Measurements from ENCODE around the gene GAB2. TPM values are rescaled to one million over a fixed set of nuclear protein-coding genes. Genes with fewer than 3 reads are reported as not detected.
"Not testable (repeated sequence)": the region's sequence is repeated elsewhere in the genome, so short reads cannot be mapped to it uniquely, and the experiment has no call there.

Gene GAB2
- total and polyA plus RNA-seq, 8 donors = 18.8 to 59.6 (median 19.7) TPM

DNA sequence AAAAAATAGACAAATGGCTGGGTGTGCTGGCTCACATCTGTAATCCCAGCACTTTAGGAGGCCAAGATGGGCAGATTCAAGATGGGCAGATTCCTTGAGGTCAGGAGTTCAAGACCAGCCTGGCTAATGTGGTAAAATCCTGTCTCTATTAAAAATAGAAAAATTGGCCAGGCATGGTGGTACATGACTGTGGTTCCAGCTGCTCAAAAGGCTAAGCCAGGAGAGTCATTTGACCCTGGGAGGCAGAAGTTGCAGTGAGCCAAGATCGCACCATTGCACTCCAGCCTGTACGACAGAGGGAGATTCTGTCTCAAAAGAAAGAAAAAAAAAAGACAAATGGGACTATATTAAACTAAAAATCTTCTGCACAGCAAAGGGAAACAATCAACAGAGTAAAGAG is 173.5 kb downstream of the GAB2 start:
- Histone ChIP-seq H3K27ac (no peak overlapping the region), H3K4me1 (peaks cover 0 to 11% of the 10 kb centered on the region in 2 donors), H3K4me3 (no peak overlapping the region), H3K27me3 (no peaks in the 10 kb centered on the region), H3K9me3 (peaks cover 0 to 7% of the 10 kb centered on the region in 2 donors), H3K36me3 (peaks cover 0 to 15% of the 10 kb centered on the region in 2 donors)
- intact Hi-C loops (cut with DNase I) = no loop called here
- TF ChIP-seq, protein P1, sequence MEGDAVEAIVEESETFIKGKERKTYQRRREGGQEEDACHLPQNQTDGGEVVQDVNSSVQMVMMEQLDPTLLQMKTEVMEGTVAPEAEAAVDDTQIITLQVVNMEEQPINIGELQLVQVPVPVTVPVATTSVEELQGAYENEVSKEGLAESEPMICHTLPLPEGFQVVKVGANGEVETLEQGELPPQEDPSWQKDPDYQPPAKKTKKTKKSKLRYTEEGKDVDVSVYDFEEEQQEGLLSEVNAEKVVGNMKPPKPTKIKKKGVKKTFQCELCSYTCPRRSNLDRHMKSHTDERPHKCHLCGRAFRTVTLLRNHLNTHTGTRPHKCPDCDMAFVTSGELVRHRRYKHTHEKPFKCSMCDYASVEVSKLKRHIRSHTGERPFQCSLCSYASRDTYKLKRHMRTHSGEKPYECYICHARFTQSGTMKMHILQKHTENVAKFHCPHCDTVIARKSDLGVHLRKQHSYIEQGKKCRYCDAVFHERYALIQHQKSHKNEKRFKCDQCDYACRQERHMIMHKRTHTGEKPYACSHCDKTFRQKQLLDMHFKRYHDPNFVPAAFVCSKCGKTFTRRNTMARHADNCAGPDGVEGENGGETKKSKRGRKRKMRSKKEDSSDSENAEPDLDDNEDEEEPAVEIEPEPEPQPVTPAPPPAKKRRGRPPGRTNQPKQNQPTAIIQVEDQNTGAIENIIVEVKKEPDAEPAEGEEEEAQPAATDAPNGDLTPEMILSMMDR (IDR thresholded peaks at IDR 0.05) = no peak
- ATAC-seq (no peak), DNase-seq (no peak)

DNA sequence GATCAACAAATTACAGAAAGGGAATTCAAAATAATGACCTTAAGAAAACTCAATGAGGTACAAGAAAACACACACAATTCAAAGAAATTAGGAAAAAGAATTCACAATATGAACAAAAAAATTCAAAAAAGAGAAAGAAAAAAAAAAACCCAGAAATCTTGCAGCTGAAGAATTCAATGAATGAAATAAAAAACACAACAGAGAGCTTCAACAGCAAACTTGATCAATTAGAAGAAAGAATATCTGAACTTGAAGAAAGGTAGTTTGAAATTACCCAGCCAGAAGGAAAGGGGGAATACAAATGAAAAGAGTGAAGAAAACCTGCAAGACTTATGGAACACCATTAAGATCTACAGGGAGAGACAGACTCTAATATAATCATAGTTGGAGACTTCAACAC is 176.1 kb downstream of the GAB2 start:
- ATAC-seq (no peak), DNase-seq (no peak)
- Histone ChIP-seq H3K27me3 (no peaks in the 10 kb centered on the region), H3K4me1 (peaks cover 0 to 11% of the 10 kb centered on the region in 2 donors), H3K36me3 (peaks cover 0 to 5% of the 10 kb centered on the region in 2 donors), H3K27ac (no peak overlapping the region), H3K4me3 (no peak overlapping the region), H3K9me3 (peaks cover 0 to 7% of the 10 kb centered on the region in 2 donors)
- intact Hi-C loops (cut with DNase I) = no loop called here
- TF ChIP-seq, protein P1 (IDR thresholded peaks at IDR 0.05) = no peak

DNA sequence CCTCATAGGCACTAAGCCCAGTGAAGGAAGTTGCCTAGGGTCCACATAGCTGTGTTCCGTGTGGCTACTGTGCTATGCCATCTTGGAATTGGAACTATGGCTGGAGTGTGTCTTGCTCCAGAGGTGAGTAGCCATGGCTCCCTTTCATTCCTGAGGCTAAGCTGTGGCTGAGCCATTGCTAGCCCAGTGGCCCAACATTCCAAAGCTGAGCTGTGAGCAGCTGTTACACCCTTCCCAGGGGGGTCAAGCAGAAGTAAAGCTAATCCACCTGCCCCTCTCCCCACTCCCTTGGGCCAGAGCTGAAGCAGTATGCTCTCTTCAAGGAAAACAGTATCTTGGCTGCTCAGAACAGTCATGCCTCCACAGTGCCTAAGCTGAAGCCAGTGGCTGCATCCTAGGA is 177.8 kb downstream of the GAB2 start:
- H3K36me3 ChIP-seq = no peaks in the 10 kb centered on the region

GRCh38 chr11:78237293-78238046 is 180.2 kb downstream of the GAB2 start:
- DNase-seq (no peak), ATAC-seq (no peak)
- H3K27ac ChIP-seq = no peak overlapping the region
- TF ChIP-seq, protein P1 (IDR thresholded peaks at IDR 0.05) = no peak
- H3K4me1 ChIP-seq = no peaks in the 10 kb centered on the region
- no peaks in the 10 kb centered on the region for H3K36me3 ChIP-seq
- intact Hi-C loops (cut with DNase I) = no loop called here
- H3K27me3 ChIP-seq = no peaks in the 10 kb centered on the region
- H3K4me3 ChIP-seq = no peak overlapping the region
- H3K9me3 ChIP-seq = peaks cover 0 to 7% of the 10 kb centered on the region in 2 donors

More for the DNA sequence above, 177.8 kb downstream of the GAB2 start:
- no peak overlapping the region for H3K4me3 ChIP-seq
- peaks cover 0 to 7% of the 10 kb centered on the region in 2 donors for H3K9me3 ChIP-seq
- DNase-seq (no peak), ATAC-seq (no peak)
- intact Hi-C loops (cut with DNase I) = no loop called here
- no peak overlapping the region for H3K27ac ChIP-seq
- TF ChIP-seq, protein P1 (IDR thresholded peaks at IDR 0.05) = no peak
- no peaks in the 10 kb centered on the region for H3K27me3 ChIP-seq
- H3K4me1 ChIP-seq = peaks cover 0 to 7% of the 10 kb centered on the region in 2 donors

DNA sequence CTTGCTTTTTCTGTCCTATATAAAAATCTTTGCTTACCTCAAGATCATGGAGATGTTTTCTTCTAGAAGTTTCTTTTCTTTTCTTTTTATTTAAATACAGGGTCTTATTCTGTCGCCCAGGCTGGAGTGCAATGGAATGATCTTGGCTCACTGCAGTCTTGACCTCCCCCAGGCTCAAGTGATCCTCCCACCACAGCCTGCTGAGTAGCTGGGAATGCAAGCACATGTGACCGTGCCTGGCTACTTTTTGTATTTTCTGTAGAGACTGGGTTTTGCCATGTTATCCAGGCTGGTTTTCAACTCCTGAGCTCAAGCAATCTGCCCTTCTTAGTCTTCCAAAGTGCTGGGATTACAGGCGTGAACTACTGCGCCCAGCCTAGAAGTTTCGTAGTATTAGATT is 183.6 kb downstream of the GAB2 start:
- TF ChIP-seq, protein P1 (IDR thresholded peaks at IDR 0.05) = no peak
- no peak for DNase-seq
- intact Hi-C loops (cut with DNase I) = no loop called here
- Histone ChIP-seq H3K27ac (no peak overlapping the region), H3K36me3 (no peaks in the 10 kb centered on the region), H3K9me3 (no peaks in the 10 kb centered on the region), H3K4me1 (peaks cover 0 to 20% of the 10 kb centered on the region in 2 donors), H3K27me3 (no peaks in the 10 kb centered on the region), H3K4me3 (no peak overlapping the region)
- ATAC-seq = no peak

DNA sequence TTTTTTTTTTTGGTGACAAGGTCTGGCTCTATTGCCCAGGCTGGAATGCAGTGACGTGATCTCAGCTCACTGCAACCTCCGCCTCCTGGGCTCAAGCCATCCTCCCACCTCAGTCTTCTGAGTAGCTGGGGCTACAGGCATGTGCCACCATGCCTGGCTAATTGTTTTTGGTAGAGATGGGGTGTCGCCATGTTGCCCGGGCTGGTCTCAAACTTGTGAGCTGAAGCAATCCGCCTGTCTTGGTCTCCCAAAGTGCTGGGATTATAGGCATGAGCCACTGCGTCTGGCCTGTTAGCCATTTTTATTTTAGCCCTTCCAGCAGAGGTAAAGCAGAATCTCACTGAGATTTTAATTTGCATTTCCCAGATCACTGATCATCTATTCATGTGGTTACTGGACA is 184.6 kb downstream of the GAB2 start:
- intact Hi-C loops (cut with DNase I); ATAC-seq; DNase-seq; H3K9me3 ChIP-seq; H3K36me3 ChIP-seq; H3K27me3 ChIP-seq; H3K4me3 ChIP-seq; H3K27ac ChIP-seq: not testable (repeated sequence)
- H3K4me1 ChIP-seq = peaks cover 0 to 26% of the 10 kb centered on the region in 2 donors

Data from left lung (tissue), 10 donors.